RWPE1 (cell line): ENCODE results near the gene PCBD1.

Source experiments
- CTCF ChIA-PET: fragments of 350-600 bp; sonication (Branson Sonifier 250); formaldehyde crosslinking; extraction: SDS; loops from one replicate; lab custom pipeline; 2021; lab: Yijun Ruan, JAX
- POLR2A ChIA-PET: fragments of 400-600 bp; formaldehyde crosslinking; extraction: SDS; loops from one replicate; lab custom pipeline; 2020; ENCODE audit warnings: antibody characterized with exemption; ENCODE audit not compliant: low non-redundant PET; lab: Yijun Ruan, JAX
- DNase-seq: peaks from one replicate; pipeline ENCODE4 v3.0.0; 2012; ENCODE audit warnings: low spot score
- H3K27ac ChIP-seq: fragments of 450-650 bp; 2 replicates; pipeline ENCODE4 v1.5.1; 2017
- TF ChIP-seq, protein P1 (sequence below): fragments of 450-650 bp; conservative IDR thresholded peaks from 2 replicates; pipeline ENCODE4 v1.5.1; 2017; ENCODE audit warnings: low read depth, mild to moderate bottlenecking

The PCBD1 gene

DNA sequence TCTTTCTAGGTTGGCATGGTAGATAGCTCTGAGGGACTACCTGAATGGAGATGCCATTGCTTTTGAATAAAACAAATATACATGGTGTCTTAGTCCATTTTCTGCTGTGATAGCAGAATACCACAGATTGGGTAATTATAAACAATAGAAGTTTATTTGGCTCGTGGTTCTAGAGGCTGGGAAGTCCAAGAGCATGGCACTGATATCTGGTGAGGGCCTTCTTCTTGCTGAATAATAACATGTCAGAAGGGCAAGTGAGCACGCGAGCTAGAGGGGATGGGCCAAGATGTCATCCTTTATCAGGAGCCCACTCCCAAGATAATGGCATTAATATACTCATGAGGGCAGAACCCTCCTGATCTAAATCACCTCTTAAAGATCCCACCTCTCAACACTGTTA lies 50.7 kb downstream of the PCBD1 start:
- POLR2A ChIA-PET = no interaction called here
- TF ChIP-seq, protein P1, sequence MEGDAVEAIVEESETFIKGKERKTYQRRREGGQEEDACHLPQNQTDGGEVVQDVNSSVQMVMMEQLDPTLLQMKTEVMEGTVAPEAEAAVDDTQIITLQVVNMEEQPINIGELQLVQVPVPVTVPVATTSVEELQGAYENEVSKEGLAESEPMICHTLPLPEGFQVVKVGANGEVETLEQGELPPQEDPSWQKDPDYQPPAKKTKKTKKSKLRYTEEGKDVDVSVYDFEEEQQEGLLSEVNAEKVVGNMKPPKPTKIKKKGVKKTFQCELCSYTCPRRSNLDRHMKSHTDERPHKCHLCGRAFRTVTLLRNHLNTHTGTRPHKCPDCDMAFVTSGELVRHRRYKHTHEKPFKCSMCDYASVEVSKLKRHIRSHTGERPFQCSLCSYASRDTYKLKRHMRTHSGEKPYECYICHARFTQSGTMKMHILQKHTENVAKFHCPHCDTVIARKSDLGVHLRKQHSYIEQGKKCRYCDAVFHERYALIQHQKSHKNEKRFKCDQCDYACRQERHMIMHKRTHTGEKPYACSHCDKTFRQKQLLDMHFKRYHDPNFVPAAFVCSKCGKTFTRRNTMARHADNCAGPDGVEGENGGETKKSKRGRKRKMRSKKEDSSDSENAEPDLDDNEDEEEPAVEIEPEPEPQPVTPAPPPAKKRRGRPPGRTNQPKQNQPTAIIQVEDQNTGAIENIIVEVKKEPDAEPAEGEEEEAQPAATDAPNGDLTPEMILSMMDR = no peak
- H3K27ac ChIP-seq = no peak overlapping the region
- DNase-seq = no peak
- CTCF ChIA-PET = interaction anchor here (1.2 kb wide), 1 partner anchor 48 kb away, joined by 3 read pairs; no protein-coding TSS in a partner anchor

DNA sequence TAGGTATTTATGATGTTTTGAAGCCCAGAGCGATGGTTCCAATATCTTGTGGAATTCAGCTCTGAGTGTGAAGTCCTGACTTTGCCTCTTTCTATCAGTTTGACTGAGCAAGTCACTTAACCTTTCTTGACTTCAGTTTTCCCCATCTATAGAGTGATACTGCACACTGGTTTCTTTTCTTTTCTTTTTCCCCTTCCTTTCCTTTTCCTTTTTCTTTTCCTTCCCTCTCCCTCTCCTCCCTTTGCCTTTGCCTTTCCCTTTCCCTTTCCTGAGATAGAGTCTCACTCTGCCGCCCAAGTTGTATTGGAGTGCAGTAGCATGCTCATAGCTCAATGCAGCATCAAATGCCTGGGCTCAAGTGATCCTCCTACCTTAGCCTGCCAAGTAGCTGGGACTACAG lies 52.0 kb downstream of the PCBD1 start:
- CTCF ChIA-PET = interaction anchor here (0.7 kb wide), 1 partner anchor 76 kb away, joined by 5 read pairs; no protein-coding TSS in a partner anchor
- POLR2A ChIA-PET = no interaction called here
- H3K27ac ChIP-seq = no peak overlapping the region
- no peak for DNase-seq
- TF ChIP-seq, protein P1 = no peak

DNA sequence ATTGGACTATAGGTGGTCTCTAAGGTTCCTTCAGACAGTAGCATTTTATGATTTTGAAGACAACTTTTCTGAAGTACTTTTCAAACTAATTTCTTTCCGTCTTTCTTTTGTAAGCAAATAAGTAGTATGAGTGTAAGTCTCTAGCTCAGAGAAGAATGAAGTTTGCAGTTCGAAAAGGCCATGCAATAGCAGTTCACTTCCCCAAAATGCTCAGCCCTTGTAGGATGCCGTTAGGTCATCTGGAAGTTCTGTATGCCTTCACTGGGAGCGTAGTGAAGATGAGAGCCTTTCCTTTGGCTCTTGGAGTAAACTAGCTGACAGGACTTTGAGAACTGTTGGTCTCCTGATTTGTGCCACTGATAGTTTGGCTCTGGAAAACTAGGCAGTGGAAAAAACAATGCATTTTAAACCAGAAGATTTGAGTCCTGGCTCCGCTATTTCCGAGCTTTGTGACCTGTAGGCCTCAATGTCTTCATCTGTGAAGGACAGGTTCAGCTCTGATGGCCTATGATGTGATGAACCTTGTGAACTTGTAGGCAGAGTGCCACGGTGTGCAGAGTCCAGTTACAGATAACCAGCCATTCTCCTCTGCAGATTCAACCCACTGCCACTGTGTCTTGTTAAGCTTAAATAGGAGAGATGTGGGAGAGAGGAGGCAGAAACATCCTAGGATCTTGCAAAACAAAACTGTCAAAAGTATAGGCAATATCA lies 53.8 kb downstream of the PCBD1 start:
- POLR2A ChIA-PET = no interaction called here

DNA sequence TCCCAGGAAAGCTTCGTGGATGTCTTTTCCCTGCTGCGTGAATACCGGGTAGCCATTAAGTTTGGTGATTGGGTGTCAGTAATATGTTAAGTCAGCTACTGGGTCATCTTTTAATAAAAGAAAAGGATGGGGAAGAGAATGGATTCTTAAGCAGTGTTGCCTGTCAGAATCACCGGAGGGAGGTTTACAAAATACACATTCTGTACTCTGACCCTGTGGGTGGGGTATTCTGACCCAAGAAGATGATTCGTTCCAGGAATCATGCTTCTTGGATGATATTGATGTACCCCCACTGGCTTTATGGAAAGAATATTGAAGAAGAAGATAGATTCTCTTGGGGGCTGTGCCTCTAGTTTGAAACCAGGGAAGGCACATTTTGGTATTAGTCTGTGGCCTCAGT lies 54.3 kb downstream of the PCBD1 start:
- TF ChIP-seq, protein P1 = no peak
- no peak for DNase-seq
- CTCF ChIA-PET = no interaction called here
- no peak overlapping the region for H3K27ac ChIP-seq
- POLR2A ChIA-PET = no interaction called here

More for the DNA sequence above, 53.8 kb downstream of the PCBD1 start:
- CTCF ChIA-PET = no interaction called here
- H3K27ac ChIP-seq = no peak overlapping the region
- TF ChIP-seq, protein P1 = no peak
- DNase-seq = no peak

DNA sequence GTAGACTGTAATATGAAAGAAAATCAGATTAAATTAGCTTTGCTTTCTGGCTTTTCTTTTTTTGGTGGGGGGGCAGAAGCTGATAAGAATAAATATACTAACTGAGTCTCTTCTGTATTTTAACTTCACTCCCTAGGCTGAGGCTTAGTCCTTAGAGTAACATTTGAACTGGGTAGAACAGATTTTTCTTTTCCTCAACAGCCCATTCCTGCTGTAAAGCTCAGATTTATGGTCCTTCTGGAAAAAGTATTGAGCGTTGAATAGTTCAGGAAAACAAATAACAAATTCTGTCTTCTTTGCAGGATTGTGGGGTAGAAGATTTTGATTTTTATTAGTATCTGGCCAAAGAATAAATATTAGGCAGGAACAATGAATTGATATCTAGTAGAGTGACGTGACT lies 54.8 kb downstream of the PCBD1 start:
- TF ChIP-seq, protein P1 = no peak
- no peak overlapping the region for H3K27ac ChIP-seq
- DNase-seq = no peak
- CTCF ChIA-PET = interaction anchor here (1.0 kb wide), 1 partner anchor 20 kb away, joined by 5 read pairs; no protein-coding TSS in a partner anchor
- POLR2A ChIA-PET = no interaction called here
